ENCODE measurements around the gene IL24. TPM values are rescaled to one million over a fixed set of nuclear protein-coding genes. Genes with fewer than 3 reads are reported as not detected.

IL24 gene
- total RNA-seq, 1 donor = 0.86 TPM

DNA sequence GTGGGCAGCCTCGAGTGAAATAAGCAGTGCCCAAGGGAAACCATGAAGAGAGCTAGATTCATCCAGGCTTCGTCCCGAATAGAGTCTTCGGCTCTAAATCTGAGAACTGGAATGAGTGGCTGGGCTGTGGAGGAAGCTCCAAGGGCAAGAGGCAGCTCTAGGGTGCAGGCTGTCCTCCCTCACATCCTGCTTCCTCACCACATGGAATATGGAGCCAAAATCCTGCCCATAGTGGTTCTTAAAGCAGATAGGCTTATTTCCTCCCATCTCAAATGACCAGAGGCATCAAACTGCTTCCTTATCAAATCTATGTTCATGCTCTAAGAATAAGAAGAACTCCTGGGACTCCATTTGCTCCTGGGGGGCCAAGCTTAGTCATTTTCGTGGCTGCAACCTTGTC lies 2.5 kb downstream of the IL24 start:
- TF ChIP-seq, protein P1, sequence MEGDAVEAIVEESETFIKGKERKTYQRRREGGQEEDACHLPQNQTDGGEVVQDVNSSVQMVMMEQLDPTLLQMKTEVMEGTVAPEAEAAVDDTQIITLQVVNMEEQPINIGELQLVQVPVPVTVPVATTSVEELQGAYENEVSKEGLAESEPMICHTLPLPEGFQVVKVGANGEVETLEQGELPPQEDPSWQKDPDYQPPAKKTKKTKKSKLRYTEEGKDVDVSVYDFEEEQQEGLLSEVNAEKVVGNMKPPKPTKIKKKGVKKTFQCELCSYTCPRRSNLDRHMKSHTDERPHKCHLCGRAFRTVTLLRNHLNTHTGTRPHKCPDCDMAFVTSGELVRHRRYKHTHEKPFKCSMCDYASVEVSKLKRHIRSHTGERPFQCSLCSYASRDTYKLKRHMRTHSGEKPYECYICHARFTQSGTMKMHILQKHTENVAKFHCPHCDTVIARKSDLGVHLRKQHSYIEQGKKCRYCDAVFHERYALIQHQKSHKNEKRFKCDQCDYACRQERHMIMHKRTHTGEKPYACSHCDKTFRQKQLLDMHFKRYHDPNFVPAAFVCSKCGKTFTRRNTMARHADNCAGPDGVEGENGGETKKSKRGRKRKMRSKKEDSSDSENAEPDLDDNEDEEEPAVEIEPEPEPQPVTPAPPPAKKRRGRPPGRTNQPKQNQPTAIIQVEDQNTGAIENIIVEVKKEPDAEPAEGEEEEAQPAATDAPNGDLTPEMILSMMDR (IDR thresholded peaks at IDR 0.05; ENCODE audit: insufficient read depth, low read depth, low read length) = no peak

GRCh38 chr1:206900149-206900548 lies 2.9 kb downstream of the IL24 start:
- TF ChIP-seq, protein P1 (IDR thresholded peaks at IDR 0.05; ENCODE audit: insufficient read depth, low read depth, low read length) = no peak
- no peak overlapping the region for H3K4me3 ChIP-seq (ENCODE audit: low read depth, low read length)
- no peak for DNase-seq (ENCODE audit: low read depth)

More for the DNA sequence above, 2.5 kb downstream of the IL24 start:
- H3K4me3 ChIP-seq (ENCODE audit: low read depth, low read length) = no peak overlapping the region
- no peak for DNase-seq (ENCODE audit: low read depth)

- no peak for DNase-seq (ENCODE audit: low read depth)
- TF ChIP-seq, protein P1 (IDR thresholded peaks at IDR 0.05; ENCODE audit: insufficient read depth, low read depth, low read length) = no peak
These were observed 4.7 kb downstream of the IL24 start for GRCh38 chr1:206901944-206902343.

GRCh38 chr1:206902702-206903101 lies 5.5 kb downstream of the IL24 start:
- H3K4me3 ChIP-seq (ENCODE audit: low read depth, low read length) = no peak overlapping the region
- no peak for DNase-seq (ENCODE audit: low read depth)
- TF ChIP-seq, protein P1 (IDR thresholded peaks at IDR 0.05; ENCODE audit: insufficient read depth, low read depth, low read length) = no peak

More at GRCh38 chr1:206901944-206902343, 4.7 kb downstream of the IL24 start:
- no peak overlapping the region for H3K4me3 ChIP-seq (ENCODE audit: low read depth, low read length)

GRCh38 chr1:206903687-206904086 lies 6.4 kb downstream of the IL24 start:
- no peak overlapping the region for H3K4me3 ChIP-seq (ENCODE audit: low read depth, low read length)
- DNase-seq (ENCODE audit: low read depth) = peak; percentile 20
- TF ChIP-seq, protein P1 (IDR thresholded peaks at IDR 0.05; ENCODE audit: insufficient read depth, low read depth, low read length) = no peak

DNA sequence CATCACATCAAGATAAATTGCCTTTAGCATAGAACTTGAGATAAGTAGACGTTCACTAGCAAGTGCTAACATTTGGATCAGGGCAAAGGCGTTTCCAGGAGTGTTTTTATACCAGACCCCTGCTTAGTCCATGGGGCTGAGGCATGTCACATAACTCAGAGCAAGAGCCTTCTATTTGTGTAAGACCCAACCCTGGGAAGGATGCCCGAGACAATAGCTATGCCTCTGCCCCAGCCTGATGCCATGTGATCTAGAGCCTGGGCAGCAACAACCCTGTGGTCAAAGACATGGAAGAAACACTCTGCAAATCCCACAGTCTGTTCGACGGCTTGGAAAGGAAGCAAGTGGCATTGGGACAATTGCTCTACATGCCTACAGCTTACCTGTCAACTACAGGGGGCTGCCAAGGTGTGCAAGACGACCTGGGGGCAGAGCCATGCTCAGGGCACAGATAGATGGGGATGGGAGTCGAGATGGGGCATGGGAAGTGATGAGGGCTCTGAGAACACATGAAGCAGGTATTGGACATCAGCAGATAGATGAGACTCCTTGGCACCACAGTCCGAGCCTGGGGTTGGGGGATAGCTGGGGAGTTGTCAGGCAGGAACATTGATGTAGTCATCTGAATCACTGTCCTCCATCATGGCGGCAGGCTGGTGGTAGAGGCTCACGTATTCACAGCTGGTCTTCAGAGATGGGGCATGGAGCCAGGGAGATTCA lies 7.3 kb downstream of the IL24 start:
- DNase-seq (ENCODE audit: low read depth) = no peak
- no peak overlapping the region for H3K4me3 ChIP-seq (ENCODE audit: low read depth, low read length)
- TF ChIP-seq, protein P1 (IDR thresholded peaks at IDR 0.05; ENCODE audit: insufficient read depth, low read depth, low read length) = no peak

Measured in fibroblast of villous mesenchyme (primary cell).